Upper lobe of right lung (tissue), 1 donor: ENCODE data around the gene KLHL35. TPM values are rescaled to one million over a fixed set of nuclear protein-coding genes. Genes with fewer than 3 reads are reported as not detected.
A peak's percentile ranks its signal among the peaks of the same experiment; 100 is the strongest.

ENCODE experiments used
- ATAC-seq: fragments of 200-7000 bp; cut with Tn5 transposase; one replicate; pipeline ENCODE4 v1.9.1; 2020; ENCODE audit warnings: mild to moderate bottlenecking, moderate library complexity
- DNase-seq: peaks from one replicate; pipeline ENCODE4 v3.0.0-alpha.2; 2020
- H3K27ac ChIP-seq: fragments of 200-600 bp; one replicate; pipeline ENCODE4 v1.8.0; 2022
- H3K27me3 ChIP-seq: fragments of 200-600 bp; one replicate; pipeline ENCODE4 v1.8.0; 2022; ENCODE audit warnings: mild to moderate bottlenecking
- H3K36me3 ChIP-seq: fragments of 200-600 bp; one replicate; pipeline ENCODE4 v1.8.0; 2022
- H3K4me1 ChIP-seq: fragments of 200-600 bp; one replicate; pipeline ENCODE4 v1.8.0; 2022
- H3K4me3 ChIP-seq: fragments of 200-600 bp; one replicate; pipeline ENCODE4 v1.8.0; 2022; ENCODE audit warnings: mild to moderate bottlenecking
- H3K9me3 ChIP-seq: fragments of 200-600 bp; one replicate; pipeline ENCODE4 v1.8.0; 2022
- intact Hi-C: fragments of 100-400 bp; cut with DNase I; formaldehyde crosslinking; loops from one replicate; pipeline ENCODE4 v1.11.0; 2022
- total RNA-seq: library from RNA; stranded (reverse); fragmentation: NEBNext Ultra II Directional; extraction: Animal tissue kit (Norgen Biotek cat#: 25700); gene quantifications from one replicate; pipeline ENCODE4 v1.2.1, GENCODE V29; 2021
- TF ChIP-seq, protein P1 (sequence below): fragments of 200-600 bp; IDR thresholded peaks from one replicate; pipeline ENCODE4 v1.8.0; 2022; ENCODE audit warnings: antibody characterized with exemption
- donor health status: DM: no; HTN: yes; CAD: no; lungs with severe emphysema.

KLHL35 gene
- total RNA-seq, 1 donor from 2014 or later = 3.4 TPM

DNA sequence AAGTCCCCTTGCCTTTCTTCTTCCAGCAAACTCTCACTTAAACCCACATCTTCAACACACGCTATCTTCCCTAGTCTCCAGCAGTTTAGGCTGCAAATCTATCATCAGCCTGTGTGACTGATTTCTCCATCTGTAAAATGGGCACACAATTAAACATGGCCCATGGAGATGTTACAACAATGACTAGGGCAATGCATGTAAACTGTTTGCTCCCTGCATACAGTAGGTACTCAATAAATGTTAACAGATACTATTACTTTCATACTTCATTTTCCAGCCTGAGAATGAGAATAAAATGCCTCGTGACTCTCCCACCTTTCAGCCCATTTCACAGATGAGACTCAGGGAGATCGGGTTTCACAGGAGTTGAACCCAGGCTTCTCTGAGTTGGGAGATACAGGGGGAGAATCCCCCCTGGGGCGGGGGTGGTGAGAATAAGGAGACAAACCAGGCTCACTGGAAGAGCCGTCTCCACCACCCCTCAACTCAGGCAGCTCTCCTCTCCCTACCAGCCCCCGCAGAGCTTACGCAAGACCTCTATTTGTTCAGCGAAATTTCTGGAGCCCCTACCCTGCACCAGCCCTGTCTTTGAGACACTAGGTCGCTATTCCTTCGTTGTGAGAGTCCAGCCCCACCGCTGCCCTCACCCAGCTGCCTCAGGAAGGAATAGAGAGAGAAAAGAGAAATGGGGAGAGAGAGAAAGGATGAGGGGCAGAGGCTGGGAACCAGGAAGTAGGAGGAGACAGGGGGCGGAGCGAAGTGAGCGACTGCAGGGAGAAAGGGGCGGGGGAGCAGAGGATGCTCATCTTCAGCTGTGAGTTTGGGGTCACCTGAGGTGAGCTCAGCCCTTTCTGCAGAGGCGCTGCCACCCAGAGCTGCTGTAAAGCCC, 42.1 kb upstream of the KLHL35 start:
- peak; percentile 74 for DNase-seq

DNA sequence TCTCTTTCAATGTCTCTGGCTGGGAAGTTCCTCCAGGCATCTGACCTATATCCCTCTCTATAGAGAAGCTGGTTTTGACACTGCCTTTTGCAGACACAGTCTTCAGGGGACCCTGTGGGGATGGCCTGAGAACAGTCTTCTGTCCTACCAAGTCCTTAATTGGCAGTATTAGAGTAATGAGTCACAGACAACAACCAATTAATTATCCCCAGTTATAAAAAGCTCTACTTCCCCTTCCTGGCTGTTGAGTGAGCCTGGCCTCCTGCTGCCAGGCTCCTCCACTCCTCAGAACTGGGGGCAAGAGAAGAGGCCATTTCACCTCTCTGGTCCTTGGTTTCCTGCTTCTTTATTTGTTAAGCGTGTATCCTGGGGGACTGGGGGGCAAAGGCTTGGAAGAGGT, 41.2 kb upstream of the KLHL35 start:
- no peak for DNase-seq
- TF ChIP-seq, protein P1, sequence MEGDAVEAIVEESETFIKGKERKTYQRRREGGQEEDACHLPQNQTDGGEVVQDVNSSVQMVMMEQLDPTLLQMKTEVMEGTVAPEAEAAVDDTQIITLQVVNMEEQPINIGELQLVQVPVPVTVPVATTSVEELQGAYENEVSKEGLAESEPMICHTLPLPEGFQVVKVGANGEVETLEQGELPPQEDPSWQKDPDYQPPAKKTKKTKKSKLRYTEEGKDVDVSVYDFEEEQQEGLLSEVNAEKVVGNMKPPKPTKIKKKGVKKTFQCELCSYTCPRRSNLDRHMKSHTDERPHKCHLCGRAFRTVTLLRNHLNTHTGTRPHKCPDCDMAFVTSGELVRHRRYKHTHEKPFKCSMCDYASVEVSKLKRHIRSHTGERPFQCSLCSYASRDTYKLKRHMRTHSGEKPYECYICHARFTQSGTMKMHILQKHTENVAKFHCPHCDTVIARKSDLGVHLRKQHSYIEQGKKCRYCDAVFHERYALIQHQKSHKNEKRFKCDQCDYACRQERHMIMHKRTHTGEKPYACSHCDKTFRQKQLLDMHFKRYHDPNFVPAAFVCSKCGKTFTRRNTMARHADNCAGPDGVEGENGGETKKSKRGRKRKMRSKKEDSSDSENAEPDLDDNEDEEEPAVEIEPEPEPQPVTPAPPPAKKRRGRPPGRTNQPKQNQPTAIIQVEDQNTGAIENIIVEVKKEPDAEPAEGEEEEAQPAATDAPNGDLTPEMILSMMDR = no peak
- H3K9me3 ChIP-seq = no peaks in the 10 kb centered on the region
- peaks cover 35% of the 10 kb centered on the region for H3K4me1 ChIP-seq
- no peak for ATAC-seq
- intact Hi-C loops = no loop called here
- H3K27me3 ChIP-seq = no peaks in the 10 kb centered on the region
- no peaks in the 10 kb centered on the region for H3K36me3 ChIP-seq
- H3K27ac ChIP-seq = no peak overlapping the region
- H3K4me3 ChIP-seq = no peak overlapping the region

More for the DNA sequence above, 42.1 kb upstream of the KLHL35 start:
- intact Hi-C loops = no loop called here
- TF ChIP-seq, protein P1 = no peak
- H3K27ac ChIP-seq = peak overlapping the region; percentile 70
- no peaks in the 10 kb centered on the region for H3K27me3 ChIP-seq
- no peak overlapping the region for H3K4me3 ChIP-seq
- H3K9me3 ChIP-seq = no peaks in the 10 kb centered on the region
- H3K4me1 ChIP-seq = peaks cover 33% of the 10 kb centered on the region
- no peaks in the 10 kb centered on the region for H3K36me3 ChIP-seq
- peak; percentile 36 for ATAC-seq

DNA sequence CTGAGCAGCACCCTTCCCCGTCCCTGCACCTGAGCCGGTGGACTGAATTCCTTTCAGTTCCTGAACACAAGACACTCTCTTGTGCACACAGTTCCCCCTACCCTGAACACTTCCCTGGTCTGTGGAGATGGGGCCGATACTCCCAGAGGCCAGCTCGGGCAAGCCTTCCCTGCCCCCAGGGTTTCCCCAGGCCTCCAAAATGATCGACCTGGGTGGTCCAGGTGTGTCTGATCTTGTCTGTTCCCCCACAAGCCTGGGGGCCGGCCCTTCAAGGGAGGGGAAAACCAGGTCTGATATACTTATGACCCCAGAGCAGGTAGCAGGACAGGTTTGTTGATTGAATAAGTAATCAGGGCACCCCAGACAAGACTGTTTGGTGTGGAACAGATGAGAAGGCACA, 40.7 kb upstream of the KLHL35 start:
- no peak overlapping the region for H3K27ac ChIP-seq
- H3K9me3 ChIP-seq = no peaks in the 10 kb centered on the region
- no peak for ATAC-seq
- H3K27me3 ChIP-seq = no peaks in the 10 kb centered on the region
- no peak overlapping the region for H3K4me3 ChIP-seq
- intact Hi-C loops = no loop called here
- H3K36me3 ChIP-seq = no peaks in the 10 kb centered on the region
- TF ChIP-seq, protein P1 = no peak
- H3K4me1 ChIP-seq = peaks cover 41% of the 10 kb centered on the region
- no peak for DNase-seq

DNA sequence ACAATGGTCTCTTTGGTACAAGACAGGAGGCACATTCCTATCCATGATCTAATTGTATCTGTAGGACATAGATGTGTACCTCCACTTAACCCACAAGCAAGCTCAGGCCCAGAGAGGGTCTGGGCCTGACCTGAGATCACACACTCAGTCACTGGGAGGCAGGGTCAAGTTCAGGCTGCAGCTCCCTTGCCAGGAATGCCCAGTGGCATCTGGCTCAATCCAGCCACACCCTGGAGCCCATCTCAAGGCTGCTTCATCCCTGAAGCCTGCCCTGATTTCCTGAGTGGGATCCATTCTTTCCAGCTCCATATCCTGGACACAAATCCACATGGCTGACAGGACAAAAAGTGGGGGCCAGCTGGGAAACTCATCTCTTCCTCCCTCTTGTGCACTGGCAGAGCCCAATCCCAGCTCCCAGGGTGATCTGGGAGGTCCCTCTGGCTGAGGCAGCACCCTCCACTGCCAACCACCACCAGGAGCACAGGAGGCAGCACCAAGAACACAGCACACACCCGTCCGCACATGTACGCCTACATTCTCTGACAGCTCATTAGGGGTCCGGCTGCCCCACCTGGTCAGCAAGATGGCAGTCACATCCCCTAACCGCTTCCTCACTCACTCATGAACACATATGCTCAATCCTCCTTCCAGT, 39.2 kb upstream of the KLHL35 start:
- ATAC-seq (no peak), DNase-seq (no peak)
- intact Hi-C loops = no loop called here
- Histone ChIP-seq H3K36me3 (no peaks in the 10 kb centered on the region), H3K27ac (no peak overlapping the region), H3K27me3 (no peaks in the 10 kb centered on the region), H3K9me3 (no peaks in the 10 kb centered on the region), H3K4me3 (no peak overlapping the region), H3K4me1 (peaks cover 49% of the 10 kb centered on the region)
- TF ChIP-seq, protein P1 = no peak

DNA sequence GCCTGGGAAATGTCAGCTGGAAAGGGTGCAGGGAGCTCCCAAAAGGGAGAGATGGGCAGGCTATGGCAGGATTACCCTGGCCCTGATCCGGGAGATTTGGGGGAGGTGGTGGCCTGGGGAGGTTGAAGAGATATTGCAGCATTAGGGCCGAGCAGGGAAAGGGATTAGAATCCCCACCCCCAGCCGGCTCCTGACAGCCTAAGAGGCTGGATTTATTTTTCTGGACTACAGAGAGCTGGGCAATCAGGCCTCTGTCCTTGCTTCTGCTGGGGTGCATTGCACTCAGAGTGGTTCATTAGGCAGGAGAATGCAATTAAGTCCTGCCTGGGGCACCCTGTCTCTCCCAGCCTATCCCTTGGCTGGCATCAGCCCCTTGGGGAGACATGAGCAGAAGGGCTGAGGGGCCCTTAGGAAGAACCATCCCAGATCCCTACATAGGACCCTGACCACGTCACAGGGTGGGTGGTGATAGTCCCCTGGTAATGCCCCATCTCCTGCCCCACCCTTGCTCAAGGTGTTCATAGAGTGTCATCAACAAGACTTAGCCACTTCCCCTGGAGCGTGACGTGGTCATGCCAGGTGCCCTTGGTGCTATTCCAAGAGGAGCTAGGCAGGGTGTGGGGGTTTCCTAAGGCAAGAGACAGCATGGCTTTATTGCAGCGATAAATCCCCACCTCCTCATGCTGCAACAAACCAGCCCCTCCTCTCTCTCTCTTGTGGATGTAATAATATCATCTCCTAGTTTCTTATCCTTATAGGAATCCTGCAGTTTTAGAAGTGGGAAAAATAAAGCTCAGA, 38.4 kb upstream of the KLHL35 start:
- intact Hi-C loops = no loop called here
- no peaks in the 10 kb centered on the region for H3K9me3 ChIP-seq
- no peak overlapping the region for H3K27ac ChIP-seq
- H3K27me3 ChIP-seq = no peaks in the 10 kb centered on the region
- ATAC-seq (no peak), DNase-seq (no peak)
- TF ChIP-seq, protein P1 = no peak
- no peaks in the 10 kb centered on the region for H3K36me3 ChIP-seq
- H3K4me3 ChIP-seq = no peak overlapping the region
- peaks cover 46% of the 10 kb centered on the region for H3K4me1 ChIP-seq
